Subcutaneous abdominal adipose tissue (tissue), 5 donors: Measurements from ENCODE around the gene GARIN5A.

Experiments
- H3K27ac ChIP-seq: one replicate; pipeline ENCODE4 v1.7.0; 2013; ENCODE audit warnings: low read depth, mild to moderate bottlenecking, inconsistent platforms, low read length, moderate library complexity
- H3K27me3 ChIP-seq, 5 donors: one replicate each; pipeline ENCODE4 v1.7.0; 2013; ENCODE audit warnings: low read length in 5 of 5, inconsistent platforms in 1 of 5; ENCODE audit not compliant: control insufficient read depth in 5 of 5, insufficient read depth in 4 of 5
- H3K36me3 ChIP-seq, 5 donors: one replicate each; pipeline ENCODE4 v1.7.0; 2013; ENCODE audit warnings: low read length in 5 of 5; ENCODE audit not compliant: control insufficient read depth in 5 of 5, insufficient read depth in 5 of 5
- H3K4me1 ChIP-seq, 5 donors: one replicate each; pipeline ENCODE4 v1.7.0; 2013; ENCODE audit warnings: low read length in 5 of 5, mild to moderate bottlenecking in 3 of 5, moderate library complexity in 1 of 5; ENCODE audit not compliant: control insufficient read depth in 5 of 5, insufficient read depth in 5 of 5
- H3K4me3 ChIP-seq, 5 donors: one replicate each; pipeline ENCODE4 v1.7.0; 2013; ENCODE audit warnings: low read length in 5 of 5, low read depth in 1 of 5
- H3K9ac ChIP-seq, 5 donors: one replicate each; pipeline ENCODE4 v1.7.0; 2013; ENCODE audit warnings: low read length in 5 of 5, mild to moderate bottlenecking in 4 of 5, moderate library complexity in 3 of 5
- H3K9me3 ChIP-seq, 5 donors: one replicate each; pipeline ENCODE4 v1.7.0; 2013; ENCODE audit warnings: low read length in 5 of 5; ENCODE audit not compliant: control insufficient read depth in 5 of 5
- donor health status: healthy.
- donor health status: healthy.
- donor health status: healthy.
- donor health status: healthy.
- donor health status: healthy.

GARIN5A gene

GRCh38 chr19:50465986-50466705 is 10.5 kb downstream of the GARIN5A start:
- H3K27me3 ChIP-seq, result peaks cover 3 to 19% (median 17%) of the 10 kb centered on the region in 5 donors
- no peak overlapping the region for H3K27ac ChIP-seq
- no peaks in the 10 kb centered on the region for H3K36me3 ChIP-seq
- no peaks in the 10 kb centered on the region for H3K4me1 ChIP-seq
- H3K9ac ChIP-seq, result no peak overlapping the region
- no peak overlapping the region for H3K4me3 ChIP-seq
- H3K9me3 ChIP-seq, result no peaks in the 10 kb centered on the region

GRCh38 chr19:50465000-50465399 is 11.6 kb downstream of the GARIN5A start:
- H3K4me3 ChIP-seq, result no peak overlapping the region
- no peaks in the 10 kb centered on the region for H3K4me1 ChIP-seq
- H3K36me3 ChIP-seq, result no peaks in the 10 kb centered on the region
- no peak overlapping the region for H3K27ac ChIP-seq
- H3K9ac ChIP-seq, result no peak overlapping the region
- H3K27me3 ChIP-seq, result peaks cover 11 to 26% (median 23%) of the 10 kb centered on the region in 5 donors
- no peaks in the 10 kb centered on the region for H3K9me3 ChIP-seq

- H3K27ac ChIP-seq, result no peak overlapping the region
- H3K9ac ChIP-seq, result no peak overlapping the region
- peaks cover 14 to 31% (median 26%) of the 10 kb centered on the region in 5 donors for H3K27me3 ChIP-seq
Observed at GRCh38 chr19:50464348-50464747, 12.3 kb downstream of the GARIN5A start.

GRCh38 chr19:50462970-50463369 is 13.7 kb downstream of the GARIN5A start:
- no peaks in the 10 kb centered on the region for H3K9me3 ChIP-seq
- H3K36me3 ChIP-seq, result no peaks in the 10 kb centered on the region
- no peak overlapping the region for H3K4me3 ChIP-seq
- H3K9ac ChIP-seq, result no peak overlapping the region
- H3K27me3 ChIP-seq, result peaks cover 20 to 35% (median 32%) of the 10 kb centered on the region in 5 donors
- no peaks in the 10 kb centered on the region for H3K4me1 ChIP-seq
- no peak overlapping the region for H3K27ac ChIP-seq

More at GRCh38 chr19:50464348-50464747, 12.3 kb downstream of the GARIN5A start:
- no peaks in the 10 kb centered on the region for H3K4me1 ChIP-seq
- H3K4me3 ChIP-seq, result no peak overlapping the region
- no peaks in the 10 kb centered on the region for H3K36me3 ChIP-seq
- H3K9me3 ChIP-seq, result no peaks in the 10 kb centered on the region

GRCh38 chr19:50461066-50461875 is 15.4 kb downstream of the GARIN5A start:
- no peaks in the 10 kb centered on the region for H3K4me1 ChIP-seq
- no peaks in the 10 kb centered on the region for H3K9me3 ChIP-seq
- peaks cover 28 to 41% (median 37%) of the 10 kb centered on the region in 5 donors for H3K27me3 ChIP-seq
- H3K9ac ChIP-seq, result no peak overlapping the region
- H3K27ac ChIP-seq, result no peak overlapping the region
- no peak overlapping the region for H3K4me3 ChIP-seq
- H3K36me3 ChIP-seq, result no peaks in the 10 kb centered on the region

- H3K9ac ChIP-seq, result no peak overlapping the region
- H3K36me3 ChIP-seq, result no peaks in the 10 kb centered on the region
- H3K4me3 ChIP-seq, result no peak overlapping the region
- H3K27me3 ChIP-seq, result peaks cover 25 to 41% (median 37%) of the 10 kb centered on the region in 5 donors
- no peaks in the 10 kb centered on the region for H3K9me3 ChIP-seq
- no peak overlapping the region for H3K27ac ChIP-seq
- no peaks in the 10 kb centered on the region for H3K4me1 ChIP-seq
Observed at GRCh38 chr19:50460161-50460765, 16.4 kb downstream of the GARIN5A start.

- no peaks in the 10 kb centered on the region for H3K9me3 ChIP-seq
- H3K27me3 ChIP-seq, result peaks cover 25 to 38% (median 34%) of the 10 kb centered on the region in 5 donors
- H3K4me1 ChIP-seq, result no peaks in the 10 kb centered on the region
- H3K36me3 ChIP-seq, result no peaks in the 10 kb centered on the region
- H3K4me3 ChIP-seq, result no peak overlapping the region
- H3K27ac ChIP-seq, result no peak overlapping the region
- H3K9ac ChIP-seq, result no peak overlapping the region
Observed at GRCh38 chr19:50459638-50460037, 17.0 kb downstream of the GARIN5A start.

- no peak overlapping the region for H3K4me3 ChIP-seq
- H3K27ac ChIP-seq, result no peak overlapping the region
- no peaks in the 10 kb centered on the region for H3K9me3 ChIP-seq
- peaks cover 25 to 35% (median 32%) of the 10 kb centered on the region in 5 donors for H3K27me3 ChIP-seq
- no peaks in the 10 kb centered on the region for H3K36me3 ChIP-seq
- no peak overlapping the region for H3K9ac ChIP-seq
- H3K4me1 ChIP-seq, result no peaks in the 10 kb centered on the region
Observed at GRCh38 chr19:50459067-50459456, 17.6 kb downstream of the GARIN5A start.

- no peak overlapping the region for H3K27ac ChIP-seq
- no peak overlapping the region for H3K4me3 ChIP-seq
- no peaks in the 10 kb centered on the region for H3K9me3 ChIP-seq
- no peaks in the 10 kb centered on the region for H3K36me3 ChIP-seq
- H3K9ac ChIP-seq, result no peak overlapping the region
- no peaks in the 10 kb centered on the region for H3K4me1 ChIP-seq
- H3K27me3 ChIP-seq, result peaks cover 25 to 35% (median 32%) of the 10 kb centered on the region in 5 donors
Observed at GRCh38 chr19:50458396-50459066, 18.1 kb downstream of the GARIN5A start.
